ENCODE measurements around the gene FSTL4. TPM values are rescaled to one million over a fixed set of nuclear protein-coding genes. Genes with fewer than 3 reads are reported as not detected.

Gene FSTL4
- total RNA-seq, 4 donors from 2014 or later: 0.18 to 0.27 (median 0.20) TPM; not detected in 1

DNA sequence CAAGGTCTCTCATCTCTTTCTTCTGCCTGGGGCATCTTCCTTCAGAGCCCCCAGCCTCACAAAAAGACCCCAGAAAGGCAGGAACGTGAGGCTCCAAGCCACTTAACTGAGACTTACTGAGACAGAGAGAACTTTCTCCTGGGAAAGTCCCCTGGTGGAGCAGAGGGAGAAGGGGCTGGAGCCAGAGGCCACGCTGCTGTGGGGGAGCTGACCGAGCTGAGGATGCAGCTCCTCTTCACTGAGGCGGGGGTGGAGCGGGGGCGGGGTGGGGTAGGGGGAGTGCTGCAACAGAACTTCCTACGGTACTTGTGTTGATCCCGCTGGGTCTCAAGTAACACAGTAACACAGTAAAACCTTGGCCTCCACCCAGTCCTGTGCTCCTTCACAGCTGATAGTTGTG lies 204.0 kb downstream of the FSTL4 start:
- Histone ChIP-seq H3K27ac (no peak overlapping the region), H3K36me3 (no peaks in the 10 kb centered on the region), H3K4me1 (no peaks in the 10 kb centered on the region), H3K9me3 (no peaks in the 10 kb centered on the region), H3K27me3 (no peaks in the 10 kb centered on the region), H3K4me3 (no peak overlapping the region)
- TF ChIP-seq POLR2A (IDR thresholded peaks at IDR 0.05): no peak
- TF ChIP-seq, protein P1, sequence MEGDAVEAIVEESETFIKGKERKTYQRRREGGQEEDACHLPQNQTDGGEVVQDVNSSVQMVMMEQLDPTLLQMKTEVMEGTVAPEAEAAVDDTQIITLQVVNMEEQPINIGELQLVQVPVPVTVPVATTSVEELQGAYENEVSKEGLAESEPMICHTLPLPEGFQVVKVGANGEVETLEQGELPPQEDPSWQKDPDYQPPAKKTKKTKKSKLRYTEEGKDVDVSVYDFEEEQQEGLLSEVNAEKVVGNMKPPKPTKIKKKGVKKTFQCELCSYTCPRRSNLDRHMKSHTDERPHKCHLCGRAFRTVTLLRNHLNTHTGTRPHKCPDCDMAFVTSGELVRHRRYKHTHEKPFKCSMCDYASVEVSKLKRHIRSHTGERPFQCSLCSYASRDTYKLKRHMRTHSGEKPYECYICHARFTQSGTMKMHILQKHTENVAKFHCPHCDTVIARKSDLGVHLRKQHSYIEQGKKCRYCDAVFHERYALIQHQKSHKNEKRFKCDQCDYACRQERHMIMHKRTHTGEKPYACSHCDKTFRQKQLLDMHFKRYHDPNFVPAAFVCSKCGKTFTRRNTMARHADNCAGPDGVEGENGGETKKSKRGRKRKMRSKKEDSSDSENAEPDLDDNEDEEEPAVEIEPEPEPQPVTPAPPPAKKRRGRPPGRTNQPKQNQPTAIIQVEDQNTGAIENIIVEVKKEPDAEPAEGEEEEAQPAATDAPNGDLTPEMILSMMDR (IDR thresholded peaks at IDR 0.05 in 4 of 5, conservative IDR thresholded peaks at IDR 0.05 in 1 of 5): no peak
- intact Hi-C loops (cut with DNase I; ENCODE audit: low total_unique reads): no loop called here
- no peak for DNase-seq
- in situ Hi-C loops (cut with MboI; ENCODE audit: low sequenced_read_pairs in 4 of 4): loop anchor here in 1 of 4 donors (25.0 kb wide), 1 partner anchor 454 kb away; no protein-coding TSS in a partner anchor
- no peak for ATAC-seq

DNA sequence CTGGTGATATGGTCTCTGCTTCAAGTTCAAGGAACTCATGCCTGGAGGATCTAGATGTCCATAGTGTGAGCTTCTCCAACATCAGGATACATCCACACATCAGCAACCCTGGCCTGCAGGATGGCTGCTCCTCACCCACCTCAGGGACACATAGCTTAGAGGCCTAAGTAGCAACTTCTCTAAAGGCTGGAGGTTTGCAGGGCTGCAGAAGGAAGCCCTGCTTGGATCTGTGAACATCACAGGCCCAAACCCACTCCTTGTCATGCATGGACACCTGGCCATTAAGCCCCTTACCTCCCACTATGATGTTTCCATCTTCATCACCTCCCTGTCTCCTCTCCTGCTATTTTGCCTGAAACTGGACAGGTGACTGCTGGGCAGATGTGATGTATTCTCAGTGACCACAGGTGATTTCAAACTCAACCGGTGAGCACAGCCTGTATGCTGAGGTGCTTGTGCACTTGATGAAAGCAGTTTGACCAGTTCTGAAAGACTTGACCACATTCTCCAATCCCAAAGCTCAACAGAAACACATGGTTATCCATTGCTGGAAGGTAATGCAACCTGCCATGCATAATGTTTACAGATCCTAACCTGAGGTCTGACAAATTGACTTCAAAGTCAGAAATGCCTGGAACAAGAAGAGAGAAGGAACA lies 205.2 kb downstream of the FSTL4 start:
- H3K9me3 ChIP-seq: no peaks in the 10 kb centered on the region

DNA sequence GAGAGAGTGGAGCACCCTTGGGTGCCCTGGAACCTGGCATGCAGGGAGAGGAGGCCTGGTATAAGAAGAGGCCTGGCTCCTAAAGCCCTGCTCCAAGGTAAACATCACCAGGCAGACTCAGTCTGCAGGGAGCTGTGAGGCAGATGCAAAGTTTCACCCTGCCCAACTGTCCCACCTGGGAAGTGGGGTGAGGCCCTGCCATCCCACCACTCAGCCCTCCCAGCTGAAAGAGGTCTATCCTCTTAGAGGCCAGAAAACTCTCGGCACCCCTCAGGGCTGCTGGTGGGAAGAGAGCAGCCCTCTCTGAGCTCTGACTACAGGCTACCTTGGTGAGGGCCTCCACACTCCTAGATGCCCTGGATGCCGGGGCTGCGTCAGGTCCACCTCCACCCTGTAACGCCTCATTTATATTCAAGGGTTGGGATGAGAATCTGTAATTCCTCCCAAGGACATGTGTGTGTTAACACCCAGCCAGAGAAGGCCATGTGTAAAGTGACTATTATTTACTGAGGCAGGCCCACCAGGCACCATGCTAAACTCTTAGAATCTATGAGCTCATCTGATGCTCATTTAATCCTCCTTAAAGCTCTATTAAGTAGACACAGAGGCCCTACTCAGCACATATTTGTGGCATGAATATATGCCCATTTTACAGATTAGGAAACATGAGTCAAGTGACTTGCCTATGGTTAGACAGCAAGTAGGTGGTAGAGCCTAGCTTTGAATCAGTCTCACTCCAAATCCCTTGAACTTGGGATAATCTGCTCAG lies 205.9 kb downstream of the FSTL4 start:
- ATAC-seq (no peak), DNase-seq (no peak)
- Histone ChIP-seq H3K9me3 (no peaks in the 10 kb centered on the region), H3K27me3 (no peaks in the 10 kb centered on the region), H3K36me3 (no peaks in the 10 kb centered on the region), H3K27ac (no peak overlapping the region), H3K4me3 (no peak overlapping the region), H3K4me1 (no peaks in the 10 kb centered on the region)
- in situ Hi-C loops (cut with MboI; ENCODE audit: low sequenced_read_pairs in 4 of 4) (loop anchor here in 1 of 4 donors (25.0 kb wide), 1 partner anchor 456 kb away; no protein-coding TSS in a partner anchor), intact Hi-C loops (cut with DNase I; ENCODE audit: low total_unique reads) (no loop called here)
- TF ChIP-seq POLR2A (IDR thresholded peaks at IDR 0.05): no peak
- TF ChIP-seq, protein P1 (IDR thresholded peaks at IDR 0.05 in 4 of 5, conservative IDR thresholded peaks at IDR 0.05 in 1 of 5): no peak

More for the DNA sequence above, 205.2 kb downstream of the FSTL4 start:
- Histone ChIP-seq H3K36me3 (no peaks in the 10 kb centered on the region), H3K4me1 (no peaks in the 10 kb centered on the region), H3K27ac (no peak overlapping the region), H3K27me3 (no peaks in the 10 kb centered on the region), H3K4me3 (no peak overlapping the region)
- DNase-seq (no peak), ATAC-seq (no peak)
- intact Hi-C loops (cut with DNase I; ENCODE audit: low total_unique reads): no loop called here
- in situ Hi-C loops (cut with MboI; ENCODE audit: low sequenced_read_pairs in 4 of 4): loop anchor here in 1 of 4 donors (25.0 kb wide), 1 partner anchor 455 kb away; no protein-coding TSS in a partner anchor
- TF ChIP-seq, protein P1 (IDR thresholded peaks at IDR 0.05 in 4 of 5, conservative IDR thresholded peaks at IDR 0.05 in 1 of 5): no peak
- no peak for TF ChIP-seq POLR2A (IDR thresholded peaks at IDR 0.05)

DNA sequence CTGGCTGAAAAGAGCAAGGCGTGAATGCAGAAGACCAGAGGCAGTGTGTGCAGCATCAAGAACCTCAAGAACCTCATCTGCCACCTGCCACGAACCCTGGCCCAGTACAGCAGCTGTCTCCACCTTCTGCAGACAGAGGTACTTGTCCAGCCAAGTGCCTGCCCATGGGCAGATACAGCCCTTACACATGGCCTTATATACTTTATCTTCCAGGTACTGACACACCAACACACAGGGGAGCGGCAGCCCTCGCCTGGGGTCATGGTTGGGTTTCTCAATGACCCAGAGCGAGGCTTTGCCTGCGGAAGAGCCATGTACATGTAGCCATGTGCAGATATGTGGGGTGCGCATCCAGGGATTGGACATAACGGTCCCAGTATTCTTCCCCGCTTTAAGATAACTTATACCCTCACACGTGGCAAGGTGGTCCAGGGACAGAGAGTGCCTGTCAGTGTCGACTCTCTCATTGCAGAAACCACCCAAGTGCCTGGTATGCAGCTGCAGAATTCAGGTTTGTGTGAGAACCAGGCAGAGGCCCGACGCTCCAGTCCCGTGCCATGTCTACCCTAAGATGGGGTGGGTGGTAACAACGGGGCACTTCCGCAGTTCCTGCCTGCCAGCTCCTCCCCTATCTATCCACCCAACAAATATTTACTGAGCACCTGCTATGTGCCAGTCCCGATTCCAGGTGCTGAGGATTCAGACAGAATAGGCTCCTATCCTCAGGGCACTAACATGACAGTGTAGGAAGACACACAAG lies 206.9 kb downstream of the FSTL4 start:
- Histone ChIP-seq H3K27me3 (no peaks in the 10 kb centered on the region), H3K4me1 (no peaks in the 10 kb centered on the region), H3K9me3 (no peaks in the 10 kb centered on the region), H3K27ac (no peak overlapping the region), H3K4me3 (no peak overlapping the region), H3K36me3 (no peaks in the 10 kb centered on the region)
- DNase-seq (no peak), ATAC-seq (no peak)
- TF ChIP-seq POLR2A (IDR thresholded peaks at IDR 0.05): no peak
- TF ChIP-seq, protein P1 (IDR thresholded peaks at IDR 0.05 in 4 of 5, conservative IDR thresholded peaks at IDR 0.05 in 1 of 5): no peak
- intact Hi-C loops (cut with DNase I; ENCODE audit: low total_unique reads): no loop called here
- in situ Hi-C loops (cut with MboI; ENCODE audit: low sequenced_read_pairs in 4 of 4): loop anchor here in 1 of 4 donors (25.0 kb wide), 1 partner anchor 457 kb away; no protein-coding TSS in a partner anchor

Data from gastrocnemius medialis (tissue), 4 donors.